HG03025 (cell line): ENCODE data around the gene PHACTR3.

Experiments used
- ATAC-seq: cut with Tn5 transposase; IDR thresholded peaks from one replicate; pipeline ENCODE4 v1.9.1; 2021; ENCODE audit warnings: mild to moderate bottlenecking, moderate library complexity; ENCODE audit not compliant: unreplicated experiment, low FRiP score

Gene PHACTR3

GRCh38 chr20:59784791-59785668 lies 180.7 kb downstream of the PHACTR3 start:
- no peak for ATAC-seq

- ATAC-seq, result no peak
These were observed 181.3 kb downstream of the PHACTR3 start for GRCh38 chr20:59785669-59785959.

- no peak for ATAC-seq
These were observed 181.9 kb downstream of the PHACTR3 start for GRCh38 chr20:59785986-59786795.

- no peak for ATAC-seq
These were observed 182.6 kb downstream of the PHACTR3 start for GRCh38 chr20:59786801-59787537.

GRCh38 chr20:59787538-59787890 lies 183.2 kb downstream of the PHACTR3 start:
- no peak for ATAC-seq

- ATAC-seq, result no peak
These were observed 183.9 kb downstream of the PHACTR3 start for GRCh38 chr20:59788196-59788735.

- no peak for ATAC-seq
These were observed 184.6 kb downstream of the PHACTR3 start for GRCh38 chr20:59788811-59789397.

- no peak for ATAC-seq
These were observed 185.3 kb downstream of the PHACTR3 start for GRCh38 chr20:59789686-59790085.

GRCh38 chr20:59790346-59790745 lies 186.0 kb downstream of the PHACTR3 start:
- ATAC-seq, result no peak

GRCh38 chr20:59792300-59792699 lies 188.0 kb downstream of the PHACTR3 start:
- ATAC-seq, result no peak

GRCh38 chr20:59794555-59794954 lies 190.2 kb downstream of the PHACTR3 start:
- no peak for ATAC-seq

- no peak for ATAC-seq
These were observed 196.0 kb downstream of the PHACTR3 start for GRCh38 chr20:59800309-59800708.

- ATAC-seq, result no peak
These were observed 197.7 kb downstream of the PHACTR3 start for GRCh38 chr20:59802018-59802417.

GRCh38 chr20:59802471-59803221 lies 198.3 kb downstream of the PHACTR3 start:
- ATAC-seq, result no peak

- no peak for ATAC-seq
These were observed 200.0 kb downstream of the PHACTR3 start for GRCh38 chr20:59804347-59804746.

- ATAC-seq, result no peak
These were observed 200.7 kb downstream of the PHACTR3 start for GRCh38 chr20:59804871-59805665.

GRCh38 chr20:59805786-59806577 lies 201.6 kb downstream of the PHACTR3 start:
- ATAC-seq, result no peak

GRCh38 chr20:59806578-59806975 lies 202.2 kb downstream of the PHACTR3 start:
- no peak for ATAC-seq
